Psoas muscle (tissue), 8 donors: ENCODE results near the gene NXT1. TPM values are rescaled to one million over a fixed set of nuclear protein-coding genes. Genes with fewer than 3 reads are reported as not detected.

ENCODE experiments used
- ATAC-seq, 4 donors: fragments of 200-7000 bp; cut with Tn5 transposase; one replicate each; pipeline ENCODE4 v1.9.1; 2020; ENCODE audit warnings: moderate library complexity in 3 of 4, mild to moderate bottlenecking in 2 of 4
- DNase-seq, 2 donors: peaks; one replicate each; pipeline ENCODE4 v3.0.0-alpha.2; 2020
- H3K27ac ChIP-seq: fragments of 200-600 bp; one replicate; pipeline ENCODE4 v1.8.0; 2022
- H3K27me3 ChIP-seq, 3 donors: fragments of 200-600 bp in 1 of 3; one replicate each; pipeline versions ENCODE4 v1.6.1 to v1.8.0; 2013 to 2022; ENCODE audit warnings: low read length in 2 of 3, mild to moderate bottlenecking in 2 of 3, moderate library complexity in 1 of 3; ENCODE audit not compliant: insufficient read depth in 3 of 3
- H3K36me3 ChIP-seq, 2 donors: fragments of 200-600 bp in 1 of 2; one replicate each; pipeline versions ENCODE4 v1.6.1 to v1.8.0; 2013 to 2022; ENCODE audit warnings: low read depth in 1 of 2, mild to moderate bottlenecking in 1 of 2, moderate library complexity in 1 of 2; ENCODE audit not compliant: insufficient read depth in 1 of 2
- H3K4me1 ChIP-seq: fragments of 200-600 bp; one replicate; pipeline ENCODE4 v1.8.0; 2022
- H3K4me3 ChIP-seq: fragments of 200-600 bp; one replicate; pipeline ENCODE4 v1.8.0; 2022; ENCODE audit warnings: mild to moderate bottlenecking
- H3K9me3 ChIP-seq: fragments of 200-600 bp; one replicate; pipeline ENCODE4 v1.8.0; 2022
- CTCF ChIP-seq: fragments of 200-600 bp; IDR thresholded peaks from one replicate; pipeline ENCODE4 v1.8.0; 2022; ENCODE audit warnings: antibody characterized with exemption
- WGBS, 3 donors: extraction: QIAGEN DNeasy Blood & Tissue Kit; methylation state at CpG; one replicate each; pipeline versions ENCODE4 v1.1.6 to v1.1.7; 2013; 5-methylcytosine and 5-hydroxymethylcytosine counted together
- intact Hi-C, 2 donors: fragments of 100-400 bp; cut with DNase I; formaldehyde crosslinking; loops; one replicate each; pipeline versions ENCODE4 v1.11.0 to v1.14.2; 2022
- polyA plus RNA-seq, 3 donors: library from polyadenylated mRNA; stranded (reverse); fragments of 200-250 nt; gene quantifications; one replicate each; pipeline ENCODE4 v1.2.3, GENCODE V29; 2013
- total RNA-seq, 4 donors: library from RNA; stranded (reverse); fragmentation: NEBNext Ultra II Directional in 2 of 4; extraction: Animal tissue kit (Norgen Biotek cat#: 25700) in 2 of 4; gene quantifications; one replicate each; pipeline versions ENCODE4 v1.2.1 to v1.2.4, GENCODE V29; 2021 to 2023
- donor health status: healthy with polysubstance abuse.
- donor health status: DM: no; HTN: no; CAD: no; lungs with moderate emphysema.
- donor health status: Bipolar disorder and iron deficiency.
- donor health status: healthy.
- donor health status: DM: yes; HTN: yes; CAD: no.
- donor health status: DM: no; HTN: no; CAD: no.
- donor health status: DM: no; HTN: no; CAD: no.
- donor health status: DM: yes; HTN: yes; CAD: no.

NXT1 gene
- total and polyA plus RNA-seq, 7 donors, result 6.7 to 29.9 (median 11.4) TPM

GRCh38 chr20:23370873-23371272 is 20.3 kb downstream of the NXT1 start:
- Histone ChIP-seq H3K9me3 (no peaks in the 10 kb centered on the region), H3K36me3 (peaks cover 9 to 83% of the 10 kb centered on the region in 2 donors), H3K27me3 (no peaks in the 10 kb centered on the region), H3K4me3 (no peak overlapping the region), H3K27ac (peak overlapping the region; percentile 80), H3K4me1 (peaks cover 41% of the 10 kb centered on the region)
- no peak for DNase-seq
- intact Hi-C loops, result loop anchor here in 1 of 2 donors (5.0 kb wide), 1 partner anchor 36 kb away; no protein-coding TSS in a partner anchor
- no peak for TF ChIP-seq CTCF
- WGBS, 3 donors, result 47 to 70% (median 55%) methylated on average over 3 of the region's 3 CpGs
- peak in 3 of 4 donors; percentile 51 to 68 (median 64) for ATAC-seq

- Histone ChIP-seq H3K36me3 (peaks cover 9 to 86% of the 10 kb centered on the region in 2 donors), H3K27me3 (no peaks in the 10 kb centered on the region), H3K9me3 (no peaks in the 10 kb centered on the region), H3K27ac (peak overlapping the region; percentile 80), H3K4me1 (peaks cover 35% of the 10 kb centered on the region), H3K4me3 (no peak overlapping the region)
- 73 to 89% (median 74%) methylated on average over 4 of the region's 4 CpGs for WGBS, 3 donors
- TF ChIP-seq CTCF, result no peak
- no peak for DNase-seq
- ATAC-seq, result peak in 1 of 4 donors; percentile 30
- intact Hi-C loops, result loop anchor here in 1 of 2 donors (5.0 kb wide), 1 partner anchor 36 kb away; no protein-coding TSS in a partner anchor
Measured at GRCh38 chr20:23371496-23371895, 20.9 kb downstream of the NXT1 start.

- H3K4me3 ChIP-seq, result no peak overlapping the region
- no peak overlapping the region for H3K27ac ChIP-seq
- WGBS, 3 donors, result 82 to 90% (median 89%) methylated on average over 5 of the region's 5 CpGs
- H3K9me3 ChIP-seq, result no peaks in the 10 kb centered on the region
- peaks cover 11 to 97% of the 10 kb centered on the region in 2 donors for H3K36me3 ChIP-seq
- peaks cover 13% of the 10 kb centered on the region for H3K4me1 ChIP-seq
- no peaks in the 10 kb centered on the region for H3K27me3 ChIP-seq
- DNase-seq (no peak), ATAC-seq (no peak)
- no peak for TF ChIP-seq CTCF
- intact Hi-C loops, result loop anchor here in 1 of 2 donors (5.0 kb wide), 1 partner anchor 33 kb away; no protein-coding TSS in a partner anchor
Measured at GRCh38 chr20:23374441-23374840, 23.9 kb downstream of the NXT1 start.

- no peak for DNase-seq
- ATAC-seq, result no peak
Measured at GRCh38 chr20:23375827-23376226, 25.2 kb downstream of the NXT1 start.

More at GRCh38 chr20:23375827-23376226, 25.2 kb downstream of the NXT1 start:
- Histone ChIP-seq H3K4me1 (peaks cover 11% of the 10 kb centered on the region), H3K27me3 (no peaks in the 10 kb centered on the region), H3K36me3 (peaks cover 5 to 97% of the 10 kb centered on the region in 2 donors), H3K4me3 (no peak overlapping the region), H3K9me3 (no peaks in the 10 kb centered on the region), H3K27ac (no peak overlapping the region)
- no peak for TF ChIP-seq CTCF
- 81 to 94% (median 86%) methylated on average over 5 of the region's 5 CpGs for WGBS, 3 donors
- intact Hi-C loops, result no loop called here
